PFSK-1 (cell line): ENCODE results near the gene TTLL11.

ENCODE experiments used
- FOXP2 ChIP-seq: optimal IDR thresholded peaks from 2 replicates; pipeline ENCODE3; 2011; ENCODE audit warnings: borderline replicate concordance, control low read depth, inconsistent platforms; ENCODE audit not compliant: insufficient read depth; ENCODE audit errors: extremely low read length, extremely low read depth
- POLR2AphosphoS5 ChIP-seq: IDR thresholded peaks from 2 replicates; pipeline ENCODE4 v1.6.1; 2012; ENCODE audit warnings: low read depth, mild to moderate bottlenecking, control low read depth, low read length, moderate library complexity
- REST ChIP-seq, 2 experiments: IDR thresholded peaks; 2 replicates each; pipeline versions ENCODE4 v1.6.1 to v1.8.0; 2011 to 2012; ENCODE audit warnings: low read depth in 2 of 2, low read length in 2 of 2, control low read depth in 1 of 2, inconsistent platforms in 1 of 2, mild to moderate bottlenecking in 1 of 2, moderate library complexity in 1 of 2; ENCODE audit not compliant: insufficient read depth in 1 of 2
- SIN3A ChIP-seq: IDR thresholded peaks from 2 replicates; pipeline ENCODE4 v1.6.1; 2012; ENCODE audit warnings: mild to moderate bottlenecking, low read length, moderate library complexity, borderline replicate concordance; ENCODE audit not compliant: insufficient read depth
- TAF1 ChIP-seq: IDR thresholded peaks from 2 replicates; pipeline ENCODE4 v1.6.1; 2012; ENCODE audit warnings: low read length, control low read depth, borderline replicate concordance; ENCODE audit not compliant: insufficient read depth

Gene TTLL11

DNA sequence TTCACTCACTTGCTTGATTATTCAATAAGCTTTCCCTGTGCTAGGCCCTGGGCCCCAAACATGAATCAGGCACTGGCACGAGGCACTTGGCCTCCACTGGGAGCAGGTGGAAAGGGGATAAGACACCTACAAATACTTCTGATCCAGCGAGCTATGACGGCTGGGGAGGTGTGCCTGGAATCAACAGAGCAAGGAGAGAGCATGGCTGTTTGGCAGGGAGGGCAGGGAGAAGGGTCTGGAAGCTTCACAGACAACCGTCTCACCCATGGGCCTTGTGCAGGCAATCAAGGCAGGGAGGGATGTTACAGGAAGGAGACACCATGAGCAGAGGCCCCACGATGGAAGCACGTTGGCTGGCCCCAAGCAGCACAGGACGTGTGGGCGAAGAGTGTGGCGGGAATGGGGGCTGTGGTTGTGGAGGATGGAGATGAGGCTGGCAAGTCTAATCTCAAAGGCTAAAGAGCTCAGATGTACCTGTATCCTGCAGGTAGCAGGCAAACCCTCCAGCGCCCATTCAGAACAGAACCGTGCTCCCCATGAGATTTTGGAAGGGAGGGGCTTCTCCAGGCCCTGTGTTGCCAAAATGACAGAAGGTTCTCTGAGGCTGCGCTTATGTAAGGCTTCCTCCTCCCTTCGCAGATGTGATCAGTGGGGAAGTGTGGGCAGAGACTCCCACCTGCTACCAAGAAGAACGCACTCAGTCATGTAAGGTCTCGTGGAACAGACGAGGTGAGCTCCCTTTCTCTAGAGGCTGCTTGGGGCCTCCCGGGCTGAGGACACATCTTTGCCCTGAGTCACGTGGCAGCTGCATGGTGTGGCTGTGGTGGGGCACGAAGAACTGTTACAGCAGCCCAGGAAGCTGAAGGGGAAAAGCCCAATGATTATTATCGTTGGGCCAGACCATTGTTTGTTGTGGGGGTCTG, 252.0 kb downstream of the TTLL11 start:
- TF ChIP-seq SIN3A (no peak), REST (IDR thresholded peaks at IDR 0.05; ENCODE audit: insufficient read depth in 1 of 2, low read depth in 2 of 2, low read length in 2 of 2) (no peak), TAF1 (no peak), FOXP2 (no peak), POLR2AphosphoS5 (no peak)

DNA sequence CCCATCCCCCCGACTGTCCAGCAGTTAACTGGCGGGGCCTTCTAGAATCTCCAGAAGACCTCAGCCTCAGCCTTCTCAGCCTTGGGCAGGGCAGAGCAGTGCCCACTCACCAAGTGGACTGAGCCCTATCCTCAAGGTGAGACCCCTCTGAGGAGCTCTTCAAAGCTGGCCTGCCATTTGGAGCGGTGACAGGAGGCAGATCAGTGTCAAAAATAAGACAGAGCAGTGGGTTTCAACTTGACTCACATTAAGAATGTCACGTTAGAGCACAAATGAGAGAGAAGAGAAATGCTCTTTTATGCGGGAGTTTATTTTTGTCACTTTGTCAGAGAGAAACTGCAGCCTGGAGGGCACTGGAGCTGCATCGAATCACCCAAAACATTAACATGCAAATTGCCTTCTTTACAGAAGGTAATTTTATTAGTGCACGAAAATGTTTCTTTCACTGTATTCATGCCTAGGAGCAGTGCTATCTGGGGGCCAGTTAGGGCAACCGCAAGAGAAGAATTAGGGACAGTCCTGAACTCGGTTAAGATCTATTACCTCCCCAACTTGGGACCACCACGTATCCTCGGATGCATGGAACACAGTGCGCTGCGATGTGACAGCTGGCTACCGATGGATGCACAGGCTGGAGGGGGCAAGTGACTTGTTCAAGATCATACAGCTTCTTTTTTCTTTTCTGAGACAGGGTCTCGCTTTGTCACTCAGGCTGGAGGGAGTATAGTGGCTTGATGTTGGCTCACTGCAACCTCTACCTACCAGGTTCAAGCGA, 253.2 kb downstream of the TTLL11 start:
- no peak for TF ChIP-seq SIN3A
- TF ChIP-seq REST (IDR thresholded peaks at IDR 0.05; ENCODE audit: insufficient read depth in 1 of 2, low read depth in 2 of 2, low read length in 2 of 2): no peak
- TF ChIP-seq TAF1: no peak
- TF ChIP-seq POLR2AphosphoS5: no peak
- no peak for TF ChIP-seq FOXP2

DNA sequence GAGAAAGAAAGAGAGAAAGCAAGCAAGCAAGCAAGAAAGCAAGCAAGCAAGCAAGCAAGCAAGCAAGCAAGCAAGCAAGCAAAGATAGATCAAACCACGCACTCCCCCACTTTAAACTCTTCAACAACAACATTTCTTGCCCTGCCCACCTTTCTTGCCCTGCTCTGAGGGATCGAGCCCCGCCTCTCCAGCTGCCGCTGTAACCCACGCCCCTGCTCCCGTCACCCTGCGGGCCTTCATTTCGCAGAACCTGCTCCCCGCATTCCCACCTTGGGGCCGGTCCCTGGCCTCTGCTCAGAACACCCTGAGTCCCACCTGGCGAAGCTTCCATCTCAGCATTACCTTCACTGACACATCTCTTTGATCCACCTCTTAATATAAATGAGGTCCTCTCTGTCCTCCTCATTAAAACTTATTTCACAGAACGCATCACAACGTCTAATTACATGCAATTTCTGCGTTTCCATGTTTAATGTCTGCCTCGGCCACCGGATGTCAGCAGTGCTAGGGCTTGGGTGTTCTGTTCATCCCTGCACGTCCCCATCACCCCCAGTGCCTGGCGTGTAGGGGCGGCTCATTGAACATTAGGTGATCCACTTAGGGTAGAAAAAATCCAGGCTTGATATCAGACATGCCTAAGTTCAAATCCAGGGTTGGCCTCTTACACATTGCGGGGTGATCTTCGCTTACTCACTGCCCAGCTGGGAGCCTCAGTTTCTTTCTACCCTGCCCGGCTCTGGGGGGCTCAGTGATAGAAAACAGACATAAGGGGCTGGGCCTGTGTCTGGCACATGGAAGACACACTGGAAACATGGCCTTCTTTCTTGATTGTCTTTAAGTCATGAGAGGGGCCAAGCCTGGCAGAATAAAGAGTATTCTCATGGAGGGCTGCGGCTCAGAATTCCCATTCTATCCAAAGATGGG, 254.1 kb downstream of the TTLL11 start:
- no peak for TF ChIP-seq TAF1

DNA sequence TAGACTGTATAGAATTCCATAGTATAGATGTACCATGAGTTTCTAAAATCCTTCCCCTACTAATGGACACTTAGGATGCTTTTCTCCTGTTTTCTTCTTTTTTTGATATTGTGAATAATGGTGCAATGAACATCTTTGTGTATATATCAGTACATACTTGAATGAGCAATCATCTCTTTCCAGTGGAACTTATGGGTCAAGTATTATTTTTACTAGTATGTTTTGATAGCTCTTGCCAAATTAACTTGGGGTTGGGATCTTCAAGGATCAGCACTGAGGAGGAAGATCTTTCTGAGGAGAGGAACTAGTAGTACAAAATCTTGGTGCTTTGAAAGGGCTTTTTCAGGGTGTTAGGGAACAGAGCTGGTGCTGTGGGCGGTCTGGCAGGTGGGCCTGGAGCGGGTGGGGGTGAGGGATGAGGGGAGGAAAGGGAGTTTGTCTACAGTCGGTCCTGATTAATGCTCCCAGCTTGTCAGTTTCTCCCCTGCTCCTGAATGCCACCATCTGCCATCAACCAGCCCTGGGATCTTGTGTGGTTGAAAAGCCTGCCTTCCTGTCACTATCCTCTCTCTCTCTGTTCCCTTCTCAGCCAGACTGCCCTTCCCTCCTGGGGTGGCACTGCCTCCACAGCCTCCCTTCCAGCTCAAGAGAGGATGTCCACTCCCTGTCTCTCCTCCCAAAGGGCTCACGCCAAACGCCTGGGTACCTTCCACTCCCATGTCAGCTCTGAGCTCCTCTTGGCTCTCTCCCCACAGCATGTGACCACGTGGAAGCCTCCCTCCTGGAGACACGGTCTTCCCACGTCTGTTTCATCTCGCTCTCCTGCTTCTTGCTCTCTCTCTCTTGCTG, 255.8 kb downstream of the TTLL11 start:
- no peak for TF ChIP-seq FOXP2
- no peak for TF ChIP-seq SIN3A
- TF ChIP-seq TAF1: no peak
- no peak for TF ChIP-seq REST (IDR thresholded peaks at IDR 0.05; ENCODE audit: insufficient read depth in 1 of 2, low read depth in 2 of 2, low read length in 2 of 2)
- TF ChIP-seq POLR2AphosphoS5: no peak
